ENCODE measurements around the gene ZFYVE21. TPM values are rescaled to one million over a fixed set of nuclear protein-coding genes. Genes with fewer than 3 reads are reported as not detected.

ZFYVE21 gene
- total RNA-seq, 1 experiment from 2014 or later = 93.3 TPM

DNA sequence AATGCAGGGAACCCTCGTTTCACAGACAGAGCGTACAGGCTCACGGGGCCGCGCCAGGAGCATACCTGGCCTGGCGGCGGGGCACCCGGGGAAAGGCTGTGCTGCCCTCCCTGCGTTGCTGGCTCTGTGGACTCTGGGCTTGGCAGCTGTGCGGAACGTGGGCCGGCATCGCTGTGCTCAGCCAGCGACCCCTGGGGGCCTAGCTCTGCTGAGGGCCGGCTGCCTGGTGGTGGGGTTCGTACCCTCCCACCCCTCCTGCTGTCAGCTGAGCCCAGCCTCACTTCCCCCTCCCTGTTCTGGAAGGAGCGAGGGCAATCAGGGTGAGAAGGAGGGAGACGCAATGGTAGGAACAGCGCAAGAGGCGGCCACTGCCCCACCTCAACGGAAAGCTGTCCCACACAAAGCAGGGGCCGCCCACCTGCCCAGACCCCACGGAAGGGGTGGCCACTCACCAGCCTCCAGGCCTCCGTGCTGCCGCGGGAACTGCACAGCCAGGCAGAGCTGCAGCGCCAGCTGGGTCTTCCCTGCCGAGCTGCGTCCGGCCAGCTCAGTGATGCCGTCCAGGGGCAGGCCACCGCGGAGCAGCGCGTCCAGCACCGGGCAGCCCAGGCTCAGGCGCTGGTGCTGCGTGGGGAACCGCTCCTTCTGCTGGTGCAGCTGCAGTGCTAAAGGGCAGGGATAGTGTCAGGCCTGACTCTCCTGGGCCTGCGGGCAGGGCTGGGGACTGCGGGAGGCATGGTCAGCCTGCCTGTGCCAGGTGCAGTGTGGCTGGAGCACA lies 8.9 kb upstream of the ZFYVE21 start:
- ChIA-PET CTCF (interaction anchor here (0.6 to 2.0 kb wide), 2 partner anchors 9 to 75 kb away, joined by 4 to 6 read pairs; partner anchors contain the start of gene ZFYVE21), POLR2A (ENCODE audit: unreplicated experiment) (no interaction called here)
- no peak overlapping the region for H3K27ac ChIP-seq
- no peaks in the 10 kb centered on the region for H3K9me2 ChIP-seq (ENCODE audit: insufficient read depth)
- 0 out of 2 replicates have a peak, but pooled peaks cover 5% of the 10 kb centered on the region for H4K20me1 ChIP-seq (ENCODE audit: insufficient read depth)
- BruUV-seq (replicated peaks) = no TSS peak
- intact Hi-C loops (cut with micrococcal nuclease; ENCODE audit: unreplicated experiment) = loop anchor here (5.0 kb wide), 1 partner anchor 144 kb away; the partner anchor contains the start of genes BAG5 and COA8
- no peaks in the 10 kb centered on the region for H3K27me3 ChIP-seq (ENCODE audit: insufficient read depth, low read depth)
- peaks cover 65% of the 10 kb centered on the region for H3F3A ChIP-seq (ENCODE audit: insufficient read depth, low read depth)
- no peaks in the 10 kb centered on the region for H3K9me3 ChIP-seq (ENCODE audit: insufficient read depth, low read depth)
- H2AFZ ChIP-seq = no peak overlapping the region
- H3K79me2 ChIP-seq (ENCODE audit: low read depth) = no peaks in the 10 kb centered on the region
- H3K36me3 ChIP-seq (ENCODE audit: low read depth) = peaks cover 21% of the 10 kb centered on the region; the same call in 1 of the 2 replicates
- no peak overlapping the region for H3K4me2 ChIP-seq
- peaks cover 25% of the 10 kb centered on the region for H3K4me1 ChIP-seq (replicated peaks; ENCODE audit: insufficient read depth)
- no peak overlapping the region for H3K4me3 ChIP-seq
- DNase-seq = no peak
- TF ChIP-seq EZH2 (IDR thresholded peaks at IDR 0.05; ENCODE audit: low read depth) = no peak
- TF ChIP-seq, protein P1, sequence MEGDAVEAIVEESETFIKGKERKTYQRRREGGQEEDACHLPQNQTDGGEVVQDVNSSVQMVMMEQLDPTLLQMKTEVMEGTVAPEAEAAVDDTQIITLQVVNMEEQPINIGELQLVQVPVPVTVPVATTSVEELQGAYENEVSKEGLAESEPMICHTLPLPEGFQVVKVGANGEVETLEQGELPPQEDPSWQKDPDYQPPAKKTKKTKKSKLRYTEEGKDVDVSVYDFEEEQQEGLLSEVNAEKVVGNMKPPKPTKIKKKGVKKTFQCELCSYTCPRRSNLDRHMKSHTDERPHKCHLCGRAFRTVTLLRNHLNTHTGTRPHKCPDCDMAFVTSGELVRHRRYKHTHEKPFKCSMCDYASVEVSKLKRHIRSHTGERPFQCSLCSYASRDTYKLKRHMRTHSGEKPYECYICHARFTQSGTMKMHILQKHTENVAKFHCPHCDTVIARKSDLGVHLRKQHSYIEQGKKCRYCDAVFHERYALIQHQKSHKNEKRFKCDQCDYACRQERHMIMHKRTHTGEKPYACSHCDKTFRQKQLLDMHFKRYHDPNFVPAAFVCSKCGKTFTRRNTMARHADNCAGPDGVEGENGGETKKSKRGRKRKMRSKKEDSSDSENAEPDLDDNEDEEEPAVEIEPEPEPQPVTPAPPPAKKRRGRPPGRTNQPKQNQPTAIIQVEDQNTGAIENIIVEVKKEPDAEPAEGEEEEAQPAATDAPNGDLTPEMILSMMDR (conservative IDR thresholded peaks at IDR 0.05) = no peak

DNA sequence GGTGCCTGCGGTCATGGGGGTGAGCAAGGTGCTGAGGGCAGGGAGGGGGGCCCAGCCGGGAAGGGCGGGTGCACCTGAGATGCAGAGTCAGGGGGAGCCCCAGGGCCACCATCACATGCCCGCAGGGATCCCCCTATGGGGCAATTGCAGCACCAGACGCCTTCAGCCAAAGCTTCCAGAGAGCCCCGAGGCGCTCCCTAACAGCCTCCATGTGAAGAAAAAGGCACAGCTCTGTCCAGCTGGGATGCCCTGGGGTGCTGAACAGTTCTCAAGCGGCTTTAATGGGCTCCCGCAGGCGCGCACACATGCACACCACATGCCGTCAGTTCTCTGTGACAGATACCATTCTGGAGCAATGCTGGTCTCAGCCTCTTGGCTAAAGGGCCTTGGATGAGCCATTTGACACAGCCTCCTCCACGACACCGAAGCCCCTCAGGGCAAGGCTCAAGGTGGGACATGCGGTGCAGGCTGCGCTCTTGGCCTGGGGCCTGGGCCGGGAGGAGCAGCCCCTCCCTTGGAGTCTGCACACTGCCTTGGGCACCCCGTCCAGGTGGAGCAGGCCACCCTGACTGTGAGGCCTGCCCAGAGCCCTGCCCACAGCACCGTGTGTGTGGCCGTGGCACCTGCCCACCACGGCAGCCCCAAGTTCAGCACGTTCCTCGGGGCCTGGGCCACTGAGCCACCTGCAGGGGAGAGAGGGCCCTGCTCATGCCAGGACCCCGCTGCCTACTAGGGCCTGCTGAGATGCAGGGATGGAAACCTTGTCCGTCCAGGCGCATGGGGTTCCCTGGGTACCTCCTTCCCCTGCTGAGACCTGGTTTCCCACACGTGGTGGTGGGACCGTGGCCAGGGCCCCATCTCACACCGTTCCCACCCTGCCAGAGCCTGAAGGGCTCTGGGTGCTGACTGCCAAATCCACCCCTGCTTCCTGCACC lies 8.0 kb upstream of the ZFYVE21 start:
- peaks cover 5% of the 10 kb centered on the region; the same call in 1 of the 2 replicates for H4K20me1 ChIP-seq (ENCODE audit: insufficient read depth)
- intact Hi-C loops (cut with micrococcal nuclease; ENCODE audit: unreplicated experiment) = loop anchor here (5.0 kb wide), 1 partner anchor 145 kb away; the partner anchor contains the start of genes BAG5 and COA8
- TF ChIP-seq, protein P1 (conservative IDR thresholded peaks at IDR 0.05) = no peak
- no TSS peak for BruUV-seq (replicated peaks)
- H3K36me3 ChIP-seq (ENCODE audit: low read depth) = peaks cover 21% of the 10 kb centered on the region; the same call in 1 of the 2 replicates
- peaks cover 1% of the 10 kb centered on the region; the same call in 1 of the 2 replicates for H3K79me2 ChIP-seq (ENCODE audit: low read depth)
- ChIA-PET CTCF (no interaction called here), POLR2A (ENCODE audit: unreplicated experiment) (no interaction called here)
- no peaks in the 10 kb centered on the region for H3K9me3 ChIP-seq (ENCODE audit: insufficient read depth, low read depth)
- H3K4me1 ChIP-seq (replicated peaks; ENCODE audit: insufficient read depth) = peaks cover 25% of the 10 kb centered on the region
- H3K4me2 ChIP-seq = no peak overlapping the region
- H3F3A ChIP-seq (ENCODE audit: insufficient read depth, low read depth) = peaks cover 70% of the 10 kb centered on the region
- H2AFZ ChIP-seq = no peak overlapping the region
- no peak overlapping the region for H3K27ac ChIP-seq
- H3K4me3 ChIP-seq = no peak overlapping the region
- H3K9me2 ChIP-seq (ENCODE audit: insufficient read depth) = no peaks in the 10 kb centered on the region
- H3K27me3 ChIP-seq (ENCODE audit: insufficient read depth, low read depth) = no peaks in the 10 kb centered on the region
- DNase-seq = no peak

DNA sequence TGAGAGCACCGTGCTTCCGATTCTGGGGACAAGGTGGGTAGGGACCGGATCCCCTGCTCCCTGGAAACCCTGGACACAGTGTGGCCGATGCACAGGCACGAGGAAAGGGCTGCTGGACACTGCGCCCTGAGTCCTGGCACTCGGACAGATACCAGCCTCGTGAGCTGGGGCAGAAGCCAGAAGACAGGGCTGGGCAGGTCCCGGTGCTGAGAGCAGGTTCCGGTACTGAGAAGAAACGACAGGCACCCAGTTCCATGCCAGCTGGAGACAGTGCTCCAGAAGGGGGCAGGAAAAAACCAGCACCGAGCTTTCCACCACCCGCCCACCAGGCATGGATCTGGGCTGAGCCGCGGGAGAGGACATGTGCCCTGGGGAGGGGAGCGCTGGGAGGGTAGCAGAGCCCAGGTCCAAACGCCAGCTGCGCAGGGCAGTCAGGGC lies 6.8 kb upstream of the ZFYVE21 start:
- Histone ChIP-seq H3K4me2 (no peak overlapping the region), H3K4me3 (no peak overlapping the region), H3K79me2 (ENCODE audit: low read depth) (peaks cover 13% of the 10 kb centered on the region), H3K9me2 (ENCODE audit: insufficient read depth) (no peaks in the 10 kb centered on the region), H3K27me3 (ENCODE audit: insufficient read depth, low read depth) (no peaks in the 10 kb centered on the region), H3K4me1 (replicated peaks; ENCODE audit: insufficient read depth) (peaks cover 25% of the 10 kb centered on the region), H2AFZ (no peak overlapping the region), H3F3A (ENCODE audit: insufficient read depth, low read depth) (peaks cover 71% of the 10 kb centered on the region), H3K36me3 (ENCODE audit: low read depth) (peaks cover 21% of the 10 kb centered on the region; the same call in 1 of the 2 replicates), H3K27ac (no peak overlapping the region), H4K20me1 (ENCODE audit: insufficient read depth) (peaks cover 2% of the 10 kb centered on the region; the same call in 1 of the 2 replicates), H3K9me3 (ENCODE audit: insufficient read depth, low read depth) (no peaks in the 10 kb centered on the region)
- CTCF ChIA-PET = no interaction called here
- POLR2A ChIA-PET (ENCODE audit: unreplicated experiment) = no interaction called here
- no peak for DNase-seq
- intact Hi-C loops (cut with micrococcal nuclease; ENCODE audit: unreplicated experiment) = loop anchor here (5.0 kb wide), 1 partner anchor 146 kb away; the partner anchor contains the start of genes BAG5 and COA8
- no TSS peak for BruUV-seq (replicated peaks)
- TF ChIP-seq, protein P1 (conservative IDR thresholded peaks at IDR 0.05) = no peak
- no peak for TF ChIP-seq EZH2 (IDR thresholded peaks at IDR 0.05; ENCODE audit: low read depth)
